HepG2 (cell line): ENCODE measurements around the gene IVD. TPM values are rescaled to one million over a fixed set of nuclear protein-coding genes. Genes with fewer than 3 reads are reported as not detected.

ENCODE experiments used
- ARHGAP35 ChIP-seq: sonication (generic); formaldehyde crosslinking; IDR thresholded peaks from 2 replicates; pipeline ENCODE4 v1.9.0; 2022; ENCODE audit warnings: mild to moderate bottlenecking, inconsistent platforms, moderate library complexity, missing genetic modification reagents, borderline replicate concordance
- ATF7-NPFF ChIP-seq: sonication (generic); formaldehyde crosslinking; IDR thresholded peaks from 2 replicates; pipeline ENCODE4 v1.8.1; 2023; ENCODE audit warnings: mild to moderate bottlenecking, low read depth, missing genetic modification reagents, moderate library complexity
- FOXA3 ChIP-seq: IDR thresholded peaks from 2 replicates; pipeline ENCODE4 v1.6.1; 2016; ENCODE audit warnings: missing genetic modification reagents, missing compliant biosample characterization
- FOXC1 ChIP-seq: sonication (generic); formaldehyde crosslinking; IDR thresholded peaks from 2 replicates; pipeline ENCODE4 v1.8.0; 2022; ENCODE audit warnings: mild to moderate bottlenecking, missing genetic modification reagents, borderline replicate concordance
- HES4 ChIP-seq: sonication (generic); formaldehyde crosslinking; IDR thresholded peaks from 2 replicates; pipeline ENCODE4 v1.9.0; 2021; ENCODE audit warnings: mild to moderate bottlenecking, missing genetic modification reagents, borderline replicate concordance
- MTF1 ChIP-seq: sonication (generic); formaldehyde crosslinking; IDR thresholded peaks from 2 replicates; pipeline ENCODE4 v1.5.0; 2020; ENCODE audit warnings: missing genetic modification reagents
- RBFOX2 ChIP-seq: fragments of 200-400 bp; formaldehyde crosslinking; IDR thresholded peaks from 2 replicates; pipeline ENCODE4 v1.6.1; 2017; ENCODE audit warnings: low read depth, mild to moderate bottlenecking, low read length
- SAP130 ChIP-seq: IDR thresholded peaks from 2 replicates; pipeline ENCODE4 v1.6.1; 2016; ENCODE audit warnings: low read depth
- TARDBP ChIP-seq: sonication (generic); formaldehyde crosslinking; IDR thresholded peaks from 2 replicates; pipeline ENCODE4 v1.8.0; 2022; ENCODE audit warnings: mild to moderate bottlenecking, missing genetic modification reagents
- ZFY ChIP-seq: sonication (generic); formaldehyde crosslinking; IDR thresholded peaks from 2 replicates; pipeline ENCODE4 v1.4.0; 2020; ENCODE audit warnings: missing genetic modification reagents
- ZNF350 ChIP-seq: sonication (generic); formaldehyde crosslinking; IDR thresholded peaks from 2 replicates; pipeline ENCODE4 v1.4.0; 2020; ENCODE audit warnings: mild to moderate bottlenecking, low read depth, missing genetic modification reagents, borderline replicate concordance
- ZNF546 ChIP-seq: sonication (generic); formaldehyde crosslinking; conservative IDR thresholded peaks from 2 replicates; pipeline ENCODE4 v1.8.1; 2023; ENCODE audit warnings: mild to moderate bottlenecking, missing genetic modification reagents
- ZNF768 ChIP-seq: sonication (generic); formaldehyde crosslinking; IDR thresholded peaks from 2 replicates; pipeline ENCODE4 v1.4.0; 2020; ENCODE audit warnings: missing genetic modification reagents
- ZNF891 ChIP-seq: sonication (generic); formaldehyde crosslinking; IDR thresholded peaks from 2 replicates; pipeline ENCODE4 v1.5.0; 2020; ENCODE audit warnings: mild to moderate bottlenecking, missing genetic modification reagents
- polyA plus RNA-seq, 8 experiments: library from polyadenylated mRNA; depleted of rRNA in 3 of 8; stranded (reverse) in 7 of 8; unstranded in 1 of 8; fragments of >200 nt; fragmentation: Illumina TruSeq in 4 of 8; extraction: Trizol in 4 of 8; gene quantifications; 2 replicates each; pipeline versions ENCODE4 v1.2.1 to v1.2.3, GENCODE V29; 2011 to 2016; ENCODE audit warnings: low read depth in 4 of 8, missing spikeins in 1 of 8, mixed read lengths in 1 of 8; ENCODE audit not compliant: insufficient read depth in 1 of 8
- total RNA-seq, 5 experiments: library from RNA; depleted of rRNA; stranded (reverse); fragments of >200 nt; fragmentation: Illumina TruSeq; extraction: Trizol; gene quantifications; 2 replicates each; pipeline ENCODE4 v1.2.3, GENCODE V29; 2016; ENCODE audit warnings: low read depth in 1 of 5
- TF ChIP-seq, protein P1 (sequence below): sonication (generic); formaldehyde crosslinking; IDR thresholded peaks from 2 replicates; pipeline ENCODE4 v1.4.0; 2020; ENCODE audit warnings: mild to moderate bottlenecking, missing genetic modification reagents
- TF ChIP-seq, protein P2 (sequence below): IDR thresholded peaks from 2 replicates; pipeline ENCODE4 v1.6.1; 2016
- TF ChIP-seq, protein P3 (sequence below): sonication (generic); formaldehyde crosslinking; IDR thresholded peaks from 2 replicates; pipeline ENCODE4 v1.4.0; 2020; ENCODE audit warnings: mild to moderate bottlenecking, low read depth, missing genetic modification reagents
- TF ChIP-seq, protein P4 (sequence below): sonication (generic); formaldehyde crosslinking; IDR thresholded peaks from 2 replicates; pipeline ENCODE4 v1.8.1; 2022; ENCODE audit warnings: mild to moderate bottlenecking, missing genetic modification reagents
- TF ChIP-seq, protein P5 (sequence below): sonication (generic); formaldehyde crosslinking; IDR thresholded peaks from 2 replicates; pipeline ENCODE4 v1.8.1; 2023; ENCODE audit warnings: missing genetic modification reagents, inconsistent platforms, borderline replicate concordance
- TF ChIP-seq, protein P6 (sequence below): sonication (generic); formaldehyde crosslinking; IDR thresholded peaks from 2 replicates; pipeline ENCODE4 v1.8.1; 2023; ENCODE audit warnings: mild to moderate bottlenecking, moderate library complexity, missing genetic modification reagents

Gene IVD
- total and polyA plus RNA-seq, 2 of the 13 experiments (the other 11 are each of a cell fraction or from before 2014, with no cell fraction given), result 48.0 to 53.9 TPM

DNA sequence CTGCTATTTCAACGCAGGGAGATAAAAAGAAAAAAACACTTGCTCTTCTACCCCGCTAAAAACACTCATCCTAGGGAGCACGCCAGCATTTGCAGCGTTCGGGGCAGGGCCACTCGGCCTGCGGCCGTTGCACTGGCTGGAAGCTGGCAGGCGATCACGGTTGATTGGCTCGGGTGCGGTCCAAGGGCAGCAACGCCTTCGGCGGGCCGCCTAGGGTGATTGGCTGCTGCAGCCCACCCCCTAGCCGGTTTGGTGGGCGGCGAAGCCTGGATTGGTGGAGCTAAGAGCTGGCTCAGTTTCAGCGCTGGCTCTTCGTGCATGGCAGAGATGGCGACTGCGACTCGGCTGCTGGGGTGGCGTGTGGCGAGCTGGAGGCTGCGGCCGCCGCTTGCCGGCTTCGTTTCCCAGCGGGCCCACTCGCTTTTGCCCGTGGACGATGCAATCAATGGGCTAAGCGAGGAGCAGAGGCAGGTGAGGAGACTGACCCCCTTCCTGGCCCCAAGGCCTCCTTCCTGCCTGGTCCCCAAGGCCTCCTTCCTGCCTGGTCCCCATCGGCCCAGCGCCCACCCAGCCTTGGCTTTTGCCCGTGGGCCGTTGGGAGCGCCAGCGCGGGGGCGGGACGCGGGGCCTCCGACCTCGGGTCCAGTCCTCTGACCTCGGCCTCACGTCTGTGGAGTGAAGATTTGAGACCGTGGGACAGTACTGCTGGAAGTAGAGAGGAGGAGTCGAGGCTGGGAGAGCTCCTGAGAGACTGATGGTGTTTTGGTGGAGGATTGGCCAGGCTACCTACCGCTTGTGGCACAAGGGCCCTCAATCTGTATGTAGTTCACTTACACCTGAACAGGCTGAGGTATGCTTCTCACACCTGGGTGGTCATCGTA, at the start of gene IVD (continued):
- TF ChIP-seq, protein P1, sequence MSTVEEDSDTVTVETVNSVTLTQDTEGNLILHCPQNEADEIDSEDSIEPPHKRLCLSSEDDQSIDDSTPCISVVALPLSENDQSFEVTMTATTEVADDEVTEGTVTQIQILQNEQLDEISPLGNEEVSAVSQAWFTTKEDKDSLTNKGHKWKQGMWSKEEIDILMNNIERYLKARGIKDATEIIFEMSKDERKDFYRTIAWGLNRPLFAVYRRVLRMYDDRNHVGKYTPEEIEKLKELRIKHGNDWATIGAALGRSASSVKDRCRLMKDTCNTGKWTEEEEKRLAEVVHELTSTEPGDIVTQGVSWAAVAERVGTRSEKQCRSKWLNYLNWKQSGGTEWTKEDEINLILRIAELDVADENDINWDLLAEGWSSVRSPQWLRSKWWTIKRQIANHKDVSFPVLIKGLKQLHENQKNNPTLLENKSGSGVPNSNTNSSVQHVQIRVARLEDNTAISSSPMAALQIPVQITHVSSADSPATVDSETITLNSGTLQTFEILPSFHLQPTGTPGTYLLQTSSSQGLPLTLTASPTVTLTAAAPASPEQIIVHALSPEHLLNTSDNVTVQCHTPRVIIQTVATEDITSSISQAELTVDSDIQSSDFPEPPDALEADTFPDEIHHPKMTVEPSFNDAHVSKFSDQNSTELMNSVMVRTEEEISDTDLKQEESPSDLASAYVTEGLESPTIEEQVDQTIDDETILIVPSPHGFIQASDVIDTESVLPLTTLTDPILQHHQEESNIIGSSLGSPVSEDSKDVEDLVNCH (CRISPR knock-in tag), result no peak
- TF ChIP-seq, protein P2, sequence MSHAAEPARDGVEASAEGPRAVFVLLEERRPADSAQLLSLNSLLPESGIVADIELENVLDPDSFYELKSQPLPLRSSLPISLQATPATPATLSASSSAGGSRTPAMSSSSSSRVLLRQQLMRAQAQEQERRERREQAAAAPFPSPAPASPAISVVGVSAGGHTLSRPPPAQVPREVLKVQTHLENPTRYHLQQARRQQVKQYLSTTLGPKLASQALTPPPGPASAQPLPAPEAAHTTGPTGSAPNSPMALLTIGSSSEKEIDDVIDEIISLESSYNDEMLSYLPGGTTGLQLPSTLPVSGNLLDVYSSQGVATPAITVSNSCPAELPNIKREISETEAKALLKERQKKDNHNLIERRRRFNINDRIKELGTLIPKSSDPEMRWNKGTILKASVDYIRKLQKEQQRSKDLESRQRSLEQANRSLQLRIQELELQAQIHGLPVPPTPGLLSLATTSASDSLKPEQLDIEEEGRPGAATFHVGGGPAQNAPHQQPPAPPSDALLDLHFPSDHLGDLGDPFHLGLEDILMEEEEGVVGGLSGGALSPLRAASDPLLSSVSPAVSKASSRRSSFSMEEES (CRISPR knock-in tag), result no peak
- TF ChIP-seq, protein P3, sequence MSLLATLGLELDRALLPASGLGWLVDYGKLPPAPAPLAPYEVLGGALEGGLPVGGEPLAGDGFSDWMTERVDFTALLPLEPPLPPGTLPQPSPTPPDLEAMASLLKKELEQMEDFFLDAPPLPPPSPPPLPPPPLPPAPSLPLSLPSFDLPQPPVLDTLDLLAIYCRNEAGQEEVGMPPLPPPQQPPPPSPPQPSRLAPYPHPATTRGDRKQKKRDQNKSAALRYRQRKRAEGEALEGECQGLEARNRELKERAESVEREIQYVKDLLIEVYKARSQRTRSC (CRISPR knock-in tag), result 0 out of 2 replicates have a peak, but pooled peaks have one; percentile 4
- TF ChIP-seq, protein P4, sequence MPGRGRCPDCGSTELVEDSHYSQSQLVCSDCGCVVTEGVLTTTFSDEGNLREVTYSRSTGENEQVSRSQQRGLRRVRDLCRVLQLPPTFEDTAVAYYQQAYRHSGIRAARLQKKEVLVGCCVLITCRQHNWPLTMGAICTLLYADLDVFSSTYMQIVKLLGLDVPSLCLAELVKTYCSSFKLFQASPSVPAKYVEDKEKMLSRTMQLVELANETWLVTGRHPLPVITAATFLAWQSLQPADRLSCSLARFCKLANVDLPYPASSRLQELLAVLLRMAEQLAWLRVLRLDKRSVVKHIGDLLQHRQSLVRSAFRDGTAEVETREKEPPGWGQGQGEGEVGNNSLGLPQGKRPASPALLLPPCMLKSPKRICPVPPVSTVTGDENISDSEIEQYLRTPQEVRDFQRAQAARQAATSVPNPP (CRISPR knock-in tag), result peak; percentile 62; the same call in 1 of the 2 replicates
- TF ChIP-seq MTF1 (CRISPR knock-in tag) (no peak), ZNF350 (CRISPR knock-in tag) (peak; percentile 85), HES4 (CRISPR knock-in tag) (peak; percentile 97), ATF7-NPFF (peak; percentile 74; the same call in 1 of the 2 replicates), ZNF891 (CRISPR knock-in tag) (peak; percentile 65; the same call in 1 of the 2 replicates), ZNF546 (CRISPR knock-in tag) (peak; percentile 95), SAP130 (CRISPR knock-in tag) (peak; percentile 80), FOXA3 (CRISPR knock-in tag) (0 out of 2 replicates have a peak, but pooled peaks have one; percentile 6), ARHGAP35 (CRISPR knock-in tag) (peak; percentile 55; the same call in 1 of the 2 replicates), TARDBP (CRISPR knock-in tag) (peak; percentile 66), ZNF768 (CRISPR knock-in tag) (peak; percentile 65; the same call in 1 of the 2 replicates), ZFY (CRISPR knock-in tag) (peak; percentile 97), RBFOX2 (peak; percentile 98), FOXC1 (CRISPR knock-in tag) (peak; percentile 82)
- TF ChIP-seq, protein P5, sequence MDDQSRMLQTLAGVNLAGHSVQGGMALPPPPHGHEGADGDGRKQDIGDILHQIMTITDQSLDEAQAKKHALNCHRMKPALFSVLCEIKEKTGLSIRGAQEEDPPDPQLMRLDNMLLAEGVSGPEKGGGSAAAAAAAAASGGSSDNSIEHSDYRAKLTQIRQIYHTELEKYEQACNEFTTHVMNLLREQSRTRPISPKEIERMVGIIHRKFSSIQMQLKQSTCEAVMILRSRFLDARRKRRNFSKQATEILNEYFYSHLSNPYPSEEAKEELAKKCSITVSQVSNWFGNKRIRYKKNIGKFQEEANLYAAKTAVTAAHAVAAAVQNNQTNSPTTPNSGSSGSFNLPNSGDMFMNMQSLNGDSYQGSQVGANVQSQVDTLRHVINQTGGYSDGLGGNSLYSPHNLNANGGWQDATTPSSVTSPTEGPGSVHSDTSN (CRISPR knock-in tag), result peak; percentile 74; the same call in 1 of the 2 replicates
- TF ChIP-seq, protein P6, sequence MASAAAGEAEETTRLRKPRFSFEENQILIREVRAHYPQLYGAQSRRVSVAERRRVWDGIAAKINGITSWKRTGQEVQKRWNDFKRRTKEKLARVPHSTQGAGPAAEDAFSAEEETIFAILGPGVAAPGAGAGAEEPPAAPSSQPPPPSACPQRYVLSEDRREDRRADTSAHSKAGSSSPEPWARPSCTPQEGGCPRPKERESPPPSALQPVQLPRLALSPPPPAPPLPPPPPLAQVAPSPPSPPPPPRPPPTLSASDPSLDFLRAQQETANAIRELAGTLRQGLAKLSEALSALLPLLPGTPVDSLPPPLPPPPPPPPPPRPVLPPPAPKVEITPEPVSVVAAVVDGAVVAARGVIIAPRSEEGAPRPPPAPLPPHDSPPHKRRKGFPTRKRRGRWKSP (CRISPR knock-in tag), result peak; percentile 62; the same call in 1 of the 2 replicates
